HEK293 (cell line): ENCODE results near the gene C19orf18.
"Not testable (repeated sequence)": the region's sequence is repeated elsewhere in the genome, so short reads cannot be mapped to it uniquely, and the experiment has no call there.

ENCODE experiments used
- ZNF433 ChIP-seq: fragments of 450-650 bp; formaldehyde crosslinking; IDR thresholded peaks from 2 replicates; pipeline ENCODE4 v1.5.1; 2016; ENCODE audit warnings: missing biosample characterization, missing genetic modification characterization, low read depth
- TF ChIP-seq, protein P1 (sequence below): fragments of 450-650 bp; formaldehyde crosslinking; IDR thresholded peaks from 2 replicates; pipeline ENCODE4 v1.5.1; 2016; ENCODE audit warnings: missing biosample characterization, missing genetic modification characterization

DNA sequence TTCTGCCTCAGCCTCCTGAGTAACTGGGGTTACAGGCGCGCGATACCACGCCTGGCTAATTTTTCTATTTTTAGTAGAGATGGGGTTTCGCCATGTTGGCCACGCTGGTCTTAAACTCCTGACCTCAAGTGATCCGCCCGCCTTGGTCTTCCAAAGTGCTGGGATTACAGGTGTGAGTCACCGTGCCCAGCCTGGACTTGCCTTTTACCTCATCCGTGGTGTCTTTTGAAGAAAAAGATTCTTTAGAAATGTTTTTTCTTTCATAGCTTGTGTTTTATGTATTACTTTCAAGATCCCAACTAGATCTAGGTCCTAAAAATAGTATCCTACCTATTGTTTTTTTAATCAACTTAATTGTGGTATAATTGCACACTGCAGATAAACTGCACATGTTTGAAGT is 34.5 kb upstream of the C19orf18 start:
- TF ChIP-seq, protein P1, sequence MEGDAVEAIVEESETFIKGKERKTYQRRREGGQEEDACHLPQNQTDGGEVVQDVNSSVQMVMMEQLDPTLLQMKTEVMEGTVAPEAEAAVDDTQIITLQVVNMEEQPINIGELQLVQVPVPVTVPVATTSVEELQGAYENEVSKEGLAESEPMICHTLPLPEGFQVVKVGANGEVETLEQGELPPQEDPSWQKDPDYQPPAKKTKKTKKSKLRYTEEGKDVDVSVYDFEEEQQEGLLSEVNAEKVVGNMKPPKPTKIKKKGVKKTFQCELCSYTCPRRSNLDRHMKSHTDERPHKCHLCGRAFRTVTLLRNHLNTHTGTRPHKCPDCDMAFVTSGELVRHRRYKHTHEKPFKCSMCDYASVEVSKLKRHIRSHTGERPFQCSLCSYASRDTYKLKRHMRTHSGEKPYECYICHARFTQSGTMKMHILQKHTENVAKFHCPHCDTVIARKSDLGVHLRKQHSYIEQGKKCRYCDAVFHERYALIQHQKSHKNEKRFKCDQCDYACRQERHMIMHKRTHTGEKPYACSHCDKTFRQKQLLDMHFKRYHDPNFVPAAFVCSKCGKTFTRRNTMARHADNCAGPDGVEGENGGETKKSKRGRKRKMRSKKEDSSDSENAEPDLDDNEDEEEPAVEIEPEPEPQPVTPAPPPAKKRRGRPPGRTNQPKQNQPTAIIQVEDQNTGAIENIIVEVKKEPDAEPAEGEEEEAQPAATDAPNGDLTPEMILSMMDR (tag by site-specific recombination), result not testable (repeated sequence)
- not testable (repeated sequence) for TF ChIP-seq ZNF433
